ENCODE measurements around the gene DHCR7.

Gene DHCR7

DNA sequence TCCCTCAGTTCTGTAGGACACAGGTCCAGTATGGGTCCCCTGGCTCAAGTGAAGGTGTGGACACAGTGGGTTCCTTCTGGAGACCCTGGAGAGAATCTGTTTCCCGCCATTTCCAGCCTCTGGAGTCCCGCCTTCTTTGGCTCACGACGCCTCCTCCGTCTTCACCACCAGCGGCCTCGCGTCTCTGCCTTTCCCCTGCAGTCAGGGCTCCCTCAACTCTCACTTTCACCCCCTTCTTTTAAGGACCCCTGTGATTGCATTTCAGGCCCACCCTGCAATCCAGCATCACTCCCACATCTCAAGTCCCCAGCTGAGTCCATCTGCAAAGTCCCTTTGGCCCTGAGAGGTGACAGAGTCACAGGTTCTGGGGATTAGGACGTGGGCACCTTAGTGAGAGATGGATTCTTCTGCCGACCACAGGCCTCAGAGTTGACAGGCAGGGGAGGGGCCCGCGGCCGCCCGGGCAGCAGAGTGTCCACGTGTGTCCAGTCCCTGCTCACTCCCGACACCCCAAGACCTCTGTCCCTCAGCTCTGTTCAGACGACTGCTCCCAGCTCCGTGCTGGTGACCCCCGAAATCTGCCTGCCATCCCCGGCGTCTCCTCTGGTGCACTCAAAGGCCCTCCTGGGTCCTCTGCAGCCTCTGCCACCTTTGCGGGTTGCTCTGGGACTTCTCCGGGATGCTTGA, 42.0 kb upstream of the DHCR7 start:
- H3K27me3 ChIP-seq (ENCODE audit: insufficient read depth, poor library complexity, severe bottlenecking) = no peaks in the 10 kb centered on the region
- TF ChIP-seq, protein P1, sequence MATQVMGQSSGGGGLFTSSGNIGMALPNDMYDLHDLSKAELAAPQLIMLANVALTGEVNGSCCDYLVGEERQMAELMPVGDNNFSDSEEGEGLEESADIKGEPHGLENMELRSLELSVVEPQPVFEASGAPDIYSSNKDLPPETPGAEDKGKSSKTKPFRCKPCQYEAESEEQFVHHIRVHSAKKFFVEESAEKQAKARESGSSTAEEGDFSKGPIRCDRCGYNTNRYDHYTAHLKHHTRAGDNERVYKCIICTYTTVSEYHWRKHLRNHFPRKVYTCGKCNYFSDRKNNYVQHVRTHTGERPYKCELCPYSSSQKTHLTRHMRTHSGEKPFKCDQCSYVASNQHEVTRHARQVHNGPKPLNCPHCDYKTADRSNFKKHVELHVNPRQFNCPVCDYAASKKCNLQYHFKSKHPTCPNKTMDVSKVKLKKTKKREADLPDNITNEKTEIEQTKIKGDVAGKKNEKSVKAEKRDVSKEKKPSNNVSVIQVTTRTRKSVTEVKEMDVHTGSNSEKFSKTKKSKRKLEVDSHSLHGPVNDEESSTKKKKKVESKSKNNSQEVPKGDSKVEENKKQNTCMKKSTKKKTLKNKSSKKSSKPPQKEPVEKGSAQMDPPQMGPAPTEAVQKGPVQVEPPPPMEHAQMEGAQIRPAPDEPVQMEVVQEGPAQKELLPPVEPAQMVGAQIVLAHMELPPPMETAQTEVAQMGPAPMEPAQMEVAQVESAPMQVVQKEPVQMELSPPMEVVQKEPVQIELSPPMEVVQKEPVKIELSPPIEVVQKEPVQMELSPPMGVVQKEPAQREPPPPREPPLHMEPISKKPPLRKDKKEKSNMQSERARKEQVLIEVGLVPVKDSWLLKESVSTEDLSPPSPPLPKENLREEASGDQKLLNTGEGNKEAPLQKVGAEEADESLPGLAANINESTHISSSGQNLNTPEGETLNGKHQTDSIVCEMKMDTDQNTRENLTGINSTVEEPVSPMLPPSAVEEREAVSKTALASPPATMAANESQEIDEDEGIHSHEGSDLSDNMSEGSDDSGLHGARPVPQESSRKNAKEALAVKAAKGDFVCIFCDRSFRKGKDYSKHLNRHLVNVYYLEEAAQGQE (IDR thresholded peaks at IDR 0.05; ENCODE audit: insufficient replicate concordance, low read depth) = no peak
- TF ChIP-seq POLR2AphosphoS5 (IDR thresholded peaks at IDR 0.05; ENCODE audit: low read depth) (no peak), SPI1 (IDR thresholded peaks at IDR 0.05; ENCODE audit: borderline replicate concordance, low read depth) (no peak), GABPA (IDR thresholded peaks at IDR 0.05; ENCODE audit: low read depth) (no peak)
- TF ChIP-seq, protein P2, sequence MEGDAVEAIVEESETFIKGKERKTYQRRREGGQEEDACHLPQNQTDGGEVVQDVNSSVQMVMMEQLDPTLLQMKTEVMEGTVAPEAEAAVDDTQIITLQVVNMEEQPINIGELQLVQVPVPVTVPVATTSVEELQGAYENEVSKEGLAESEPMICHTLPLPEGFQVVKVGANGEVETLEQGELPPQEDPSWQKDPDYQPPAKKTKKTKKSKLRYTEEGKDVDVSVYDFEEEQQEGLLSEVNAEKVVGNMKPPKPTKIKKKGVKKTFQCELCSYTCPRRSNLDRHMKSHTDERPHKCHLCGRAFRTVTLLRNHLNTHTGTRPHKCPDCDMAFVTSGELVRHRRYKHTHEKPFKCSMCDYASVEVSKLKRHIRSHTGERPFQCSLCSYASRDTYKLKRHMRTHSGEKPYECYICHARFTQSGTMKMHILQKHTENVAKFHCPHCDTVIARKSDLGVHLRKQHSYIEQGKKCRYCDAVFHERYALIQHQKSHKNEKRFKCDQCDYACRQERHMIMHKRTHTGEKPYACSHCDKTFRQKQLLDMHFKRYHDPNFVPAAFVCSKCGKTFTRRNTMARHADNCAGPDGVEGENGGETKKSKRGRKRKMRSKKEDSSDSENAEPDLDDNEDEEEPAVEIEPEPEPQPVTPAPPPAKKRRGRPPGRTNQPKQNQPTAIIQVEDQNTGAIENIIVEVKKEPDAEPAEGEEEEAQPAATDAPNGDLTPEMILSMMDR (IDR thresholded peaks at IDR 0.05; ENCODE audit: insufficient read depth, low read length) = no peak
- no peak for DNase-seq (ENCODE audit: low read depth in 1 of 2, low spot score in 1 of 2)
- no peak overlapping the region for H3K4me3 ChIP-seq (replicated peaks; ENCODE audit: insufficient read depth, low read length)
- no peak overlapping the region for H3K27ac ChIP-seq (replicated peaks)

DNA sequence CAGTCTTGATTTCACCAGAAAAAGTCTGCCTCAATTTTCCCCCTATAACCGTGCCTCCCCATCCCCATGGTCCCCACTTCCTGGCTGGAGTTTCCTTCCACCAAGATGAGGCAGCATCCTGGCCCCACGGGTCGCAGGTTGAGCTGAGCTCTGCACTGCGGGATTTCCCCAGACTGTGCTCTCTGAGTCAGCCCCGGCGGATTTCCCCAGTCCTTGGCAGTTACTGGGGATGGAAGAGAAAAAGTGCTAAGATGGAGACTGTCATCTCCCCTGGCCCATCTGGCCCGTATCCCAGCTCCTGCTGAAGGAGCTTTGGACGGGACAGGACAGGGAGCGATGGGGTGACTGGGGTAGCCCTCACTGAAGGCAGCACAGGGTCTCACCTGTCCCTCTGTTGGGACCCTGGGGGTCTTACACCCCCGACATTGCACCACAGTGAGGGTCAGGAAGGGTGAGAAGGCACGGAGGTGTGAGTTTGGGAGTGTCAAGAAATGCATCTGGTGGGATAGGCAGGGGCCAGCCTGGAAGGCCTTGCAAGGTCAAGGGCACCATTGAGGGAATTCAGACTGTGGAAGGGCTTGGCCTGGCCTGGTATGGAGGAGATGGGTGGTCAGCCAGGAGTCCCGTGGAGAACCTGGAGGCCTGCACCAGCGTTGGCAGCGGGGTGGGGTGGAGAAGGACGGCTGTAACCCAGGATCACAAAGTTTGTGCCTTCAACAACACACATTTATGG, 41.3 kb upstream of the DHCR7 start:
- H3K27ac ChIP-seq (replicated peaks) = no peak overlapping the region
- no peak overlapping the region for H3K4me3 ChIP-seq (replicated peaks; ENCODE audit: insufficient read depth, low read length)
- no peaks in the 10 kb centered on the region for H3K27me3 ChIP-seq (ENCODE audit: insufficient read depth, poor library complexity, severe bottlenecking)
- TF ChIP-seq GABPA (IDR thresholded peaks at IDR 0.05; ENCODE audit: low read depth) = no peak
- TF ChIP-seq, protein P1 (IDR thresholded peaks at IDR 0.05; ENCODE audit: insufficient replicate concordance, low read depth) = no peak
- TF ChIP-seq, protein P2 (IDR thresholded peaks at IDR 0.05; ENCODE audit: insufficient read depth, low read length) = no peak
- TF ChIP-seq POLR2AphosphoS5 (IDR thresholded peaks at IDR 0.05; ENCODE audit: low read depth) = no peak
- TF ChIP-seq SPI1 (IDR thresholded peaks at IDR 0.05; ENCODE audit: borderline replicate concordance, low read depth) = no peak
- DNase-seq (ENCODE audit: low read depth in 1 of 2, low spot score in 1 of 2) = no peak

DNA sequence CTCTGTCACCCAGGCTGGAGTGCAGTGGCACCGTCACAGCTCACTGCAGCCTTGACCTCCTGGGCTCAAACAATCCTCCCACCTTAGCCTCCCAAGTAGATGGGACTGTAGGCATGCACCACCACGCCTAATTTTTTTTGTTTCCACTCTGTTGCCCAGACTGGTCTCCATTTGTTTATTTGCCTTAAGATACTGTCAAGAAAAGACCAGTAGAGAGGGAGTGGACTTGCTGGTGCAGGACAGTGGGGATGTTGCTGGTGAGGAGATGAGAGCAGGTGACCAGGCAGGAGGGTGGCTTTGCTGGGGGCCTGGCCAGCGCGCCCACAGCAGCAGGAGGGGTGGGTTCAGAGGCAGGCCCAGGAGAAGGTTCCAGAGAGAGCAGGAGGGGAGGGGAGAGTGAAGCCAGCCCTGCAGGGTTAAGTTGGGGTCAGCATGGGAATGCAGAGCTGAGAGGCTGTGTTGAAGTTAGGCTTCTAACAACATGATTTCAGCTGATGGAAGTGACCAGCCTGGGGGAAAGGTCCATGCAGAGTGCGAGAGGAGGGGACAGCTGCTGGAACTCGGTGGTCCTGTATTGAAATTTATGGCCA, 40.6 kb upstream of the DHCR7 start:
- no peaks in the 10 kb centered on the region for H3K27me3 ChIP-seq (ENCODE audit: insufficient read depth, poor library complexity, severe bottlenecking)
- DNase-seq (ENCODE audit: low read depth in 1 of 2, low spot score in 1 of 2) = no peak
- no peak overlapping the region for H3K4me3 ChIP-seq (replicated peaks; ENCODE audit: insufficient read depth, low read length)
- H3K27ac ChIP-seq (replicated peaks) = no peak overlapping the region
- TF ChIP-seq POLR2AphosphoS5 (IDR thresholded peaks at IDR 0.05; ENCODE audit: low read depth) (no peak), SPI1 (IDR thresholded peaks at IDR 0.05; ENCODE audit: borderline replicate concordance, low read depth) (no peak)
- TF ChIP-seq, protein P2 (IDR thresholded peaks at IDR 0.05; ENCODE audit: insufficient read depth, low read length) = no peak
- TF ChIP-seq, protein P1 (IDR thresholded peaks at IDR 0.05; ENCODE audit: insufficient replicate concordance, low read depth) = no peak
